IMR-90 (cell line): Measurements from ENCODE around the gene CYP26B1. TPM values are rescaled to one million over a fixed set of nuclear protein-coding genes. Genes with fewer than 3 reads are reported as not detected.

Experiments used
- ATAC-seq: fragments of 200-7000 bp; cut with Tn5 transposase; 2 replicates; pipeline ENCODE4 v1.9.1; 2020; ENCODE audit warnings: low read depth, mild to moderate bottlenecking, moderate library complexity
- BruUV-seq: library from RNA; stranded (reverse); fragments of 400-500 nt; replicated peaks from 2 replicates; lab custom pipeline; 2021; lab: Mats Ljungman, UMichigan
- CTCF ChIA-PET: fragments of 300-600 bp; formaldehyde crosslinking; extraction: SDS; loops from one replicate; lab custom pipeline; 2021; ENCODE audit warnings: antibody characterized with exemption; lab: Yijun Ruan, JAX
- POLR2A ChIA-PET: fragments of 300-600 bp; sonication (Branson Sonifier 250); formaldehyde crosslinking; loops from one replicate; lab custom pipeline; 2022; ENCODE audit warnings: antibody characterized with exemption; ENCODE audit not compliant: unreplicated experiment; lab: Charles Lee
- DNase-seq: peaks from one replicate; pipeline ENCODE4 v3.0.0; 2013
- H2AFZ ChIP-seq: replicated peaks from 2 replicates; pipeline ENCODE3; 2013; ENCODE audit warnings: low read length, mild to moderate bottlenecking; ENCODE audit not compliant: poor library complexity
- H2AK5ac ChIP-seq: 2 replicates; pipeline ENCODE4 v1.6.1; 2013; ENCODE audit warnings: low read depth, low read length, inconsistent platforms
- H2AK9ac ChIP-seq: replicated peaks from 2 replicates; pipeline ENCODE3; 2013; ENCODE audit warnings: mild to moderate bottlenecking, low read depth, low read length, moderate library complexity; ENCODE audit not compliant: poor library complexity
- H2BK120ac ChIP-seq: 2 replicates; pipeline ENCODE4 v1.6.1; 2013; ENCODE audit warnings: low read depth, low read length, inconsistent platforms
- H2BK15ac ChIP-seq: 3 replicates; pipeline ENCODE4 v1.6.1; 2013; ENCODE audit warnings: low read depth, low read length, inconsistent platforms
- H2BK20ac ChIP-seq: 2 replicates; pipeline ENCODE4 v1.6.1; 2013; ENCODE audit warnings: low read depth, mild to moderate bottlenecking, inconsistent platforms, low read length, moderate library complexity
- H2BK5ac ChIP-seq: 2 replicates; pipeline ENCODE4 v1.6.1; 2013; ENCODE audit warnings: mild to moderate bottlenecking, low read depth, low read length, inconsistent platforms; ENCODE audit not compliant: poor library complexity, severe bottlenecking
- H3K14ac ChIP-seq: replicated peaks from 2 replicates; pipeline ENCODE4 v1.6.1; 2013; ENCODE audit warnings: low read depth, low read length, inconsistent platforms
- H3K18ac ChIP-seq: 2 replicates; pipeline ENCODE4 v1.6.1; 2013; ENCODE audit warnings: low read depth, low read length, control low read depth
- H3K23ac ChIP-seq: 2 replicates; pipeline ENCODE4 v1.6.1; 2013; ENCODE audit warnings: low read depth, low read length, inconsistent platforms
- H3K27ac ChIP-seq: 2 replicates; pipeline ENCODE4 v1.5.1; 2013; ENCODE audit warnings: mild to moderate bottlenecking, control low read depth, low read length; ENCODE audit not compliant: insufficient read depth
- H3K27me3 ChIP-seq: 2 replicates; pipeline ENCODE4 v1.6.1; 2013; ENCODE audit warnings: low read length; ENCODE audit not compliant: control insufficient read depth, insufficient read depth
- H3K36me3 ChIP-seq: 2 replicates; pipeline ENCODE4 v1.6.1; 2013; ENCODE audit warnings: low read length, mixed read lengths; ENCODE audit not compliant: control insufficient read depth, insufficient read depth
- H3K4ac ChIP-seq: 2 replicates; pipeline ENCODE4 v1.6.1; 2013; ENCODE audit warnings: low read depth, low read length, inconsistent platforms
- H3K4me1 ChIP-seq: 2 replicates; pipeline ENCODE4 v1.6.1; 2013; ENCODE audit warnings: low read length, mixed read lengths; ENCODE audit not compliant: control insufficient read depth, insufficient read depth
- H3K4me2 ChIP-seq: 2 replicates; pipeline ENCODE4 v1.6.1; 2013; ENCODE audit warnings: low read depth, mild to moderate bottlenecking, control low read depth, low read length, moderate library complexity
- H3K4me3 ChIP-seq: 2 replicates; pipeline ENCODE4 v1.5.1; 2013; ENCODE audit warnings: low read depth, mild to moderate bottlenecking, control low read depth, low read length, moderate library complexity; ENCODE audit not compliant: insufficient read depth
- H3K56ac ChIP-seq: 2 replicates; pipeline ENCODE4 v1.6.1; 2013; ENCODE audit warnings: low read length, inconsistent platforms; ENCODE audit not compliant: insufficient read depth; ENCODE audit errors: extremely low read depth
- H3K79me1 ChIP-seq, 2 experiments: 2 replicates each; pipeline ENCODE4 v1.6.1; 2013; ENCODE audit warnings: low read length in 2 of 2, inconsistent platforms in 1 of 2, low read depth in 1 of 2
- H3K9ac ChIP-seq: 2 replicates; pipeline ENCODE4 v1.6.1; 2013; ENCODE audit warnings: low read depth, low read length, control low read depth
- H3K9me1 ChIP-seq: 2 replicates; pipeline ENCODE4 v1.6.1; 2013; ENCODE audit warnings: low read length, inconsistent platforms; ENCODE audit not compliant: insufficient read depth
- H3K9me3 ChIP-seq: 2 replicates; pipeline ENCODE4 v1.6.1; 2013; ENCODE audit warnings: low read length; ENCODE audit not compliant: control insufficient read depth, insufficient read depth
- H4K20me1 ChIP-seq: 2 replicates; pipeline ENCODE4 v1.6.1; 2013; ENCODE audit warnings: low read length, inconsistent platforms; ENCODE audit not compliant: insufficient read depth
- H4K5ac ChIP-seq: 2 replicates; pipeline ENCODE4 v1.6.1; 2013; ENCODE audit warnings: mild to moderate bottlenecking, low read depth, low read length, control low read depth
- H4K8ac ChIP-seq, 2 experiments: 2 replicates each; pipeline ENCODE4 v1.6.1; 2013; ENCODE audit warnings: low read depth in 2 of 2, low read length in 2 of 2, control low read depth in 1 of 2, inconsistent platforms in 1 of 2
- H4K91ac ChIP-seq: 2 replicates; pipeline ENCODE4 v1.6.1; 2013; ENCODE audit warnings: low read depth, low read length, inconsistent platforms; ENCODE audit not compliant: insufficient read depth
- BHLHE40 ChIP-seq: fragments of 150-350 bp; IDR thresholded peaks from 2 replicates; pipeline ENCODE4 v1.6.1; 2016; ENCODE audit warnings: mild to moderate bottlenecking, low read depth, low read length
- WGBS, 2 experiments: methylation state at CpG; one replicate each; pipeline versions ENCODE4 v1.1.5 to v1.1.7; 2013; ENCODE audit warnings: missing lambda C conversion rate in 2 of 2; ENCODE audit not compliant: insufficient read length in 1 of 2; ENCODE audit errors: extremely low coverage in 2 of 2; 5-methylcytosine and 5-hydroxymethylcytosine counted together
- dilution Hi-C: fragments of 300-500 bp; cut with HindIII; formaldehyde crosslinking; loops from one replicate; pipeline ENCODE4 v1.14.3; 2018; ENCODE audit warnings: low sequenced_read_pairs; ENCODE audit not compliant: unreplicated experiment
- in situ Hi-C: fragments of 300-500 bp; cut with MboI; formaldehyde crosslinking; loops from 3 replicates; pipeline ENCODE4 v1.14.3; 2019; ENCODE audit warnings: low sequenced_read_pairs, inconsistent platforms, mixed read lengths
- intact Hi-C: fragments of 100-400 bp; cut with micrococcal nuclease; formaldehyde crosslinking; loops from 2 replicates; pipeline ENCODE4 v1.10.0; 2022
- polyA plus RNA-seq, 3 experiments: library from polyadenylated mRNA; depleted of rRNA; stranded (reverse); fragments of >200 nt; gene quantifications; 2 replicates each; pipeline ENCODE4 v1.2.3, GENCODE V29; 2012; ENCODE audit warnings: low replicate concordance in 1 of 3
- total RNA-seq: library from RNA; depleted of rRNA; stranded (reverse); fragments of >200 nt; gene quantifications from 2 replicates; pipeline ENCODE4 v1.2.3, GENCODE V29; 2012

CYP26B1 gene
- total and polyA plus RNA-seq, 2 of the 4 experiments (the other 2 are of a cell fraction), result 0.02 TPM; not detected in 1

- dilution Hi-C loops (no loop called here), intact Hi-C loops (no loop called here)
Measured at GRCh38 chr2:72118386-72118785, 29.3 kb downstream of the CYP26B1 start.

More at GRCh38 chr2:72118386-72118785, 29.3 kb downstream of the CYP26B1 start:
- no peak overlapping the region for H3K23ac ChIP-seq
- ChIA-PET CTCF (interaction anchor here (1.5 kb wide), 1 partner anchor 195 kb away, joined by 3 read pairs; no protein-coding TSS in a partner anchor), POLR2A (no interaction called here)
- H4K91ac ChIP-seq, result no peak overlapping the region
- no peaks in the 10 kb centered on the region for H3K9me1 ChIP-seq
- no peak overlapping the region for H3K4me3 ChIP-seq
- H3K27ac ChIP-seq, result no peak overlapping the region
- in situ Hi-C loops, result no loop called here
- DNase-seq (no peak), ATAC-seq (no peak)
- peaks cover 11% of the 10 kb centered on the region for H3K27me3 ChIP-seq
- no peak overlapping the region for H3K4me2 ChIP-seq
- H2BK5ac ChIP-seq, result no peak overlapping the region
- TF ChIP-seq BHLHE40, result no peak
- H2AFZ ChIP-seq, result no peak overlapping the region
- no peak overlapping the region for H2BK15ac ChIP-seq
- no peak overlapping the region for H3K14ac ChIP-seq
- no peak overlapping the region for H4K8ac ChIP-seq
- WGBS, 2 experiments, result no CpG with 5 or more reads among the region's 6 CpGs
- no peaks in the 10 kb centered on the region for H3K36me3 ChIP-seq
- no TSS peak for BruUV-seq
- no peaks in the 10 kb centered on the region for H3K79me1 ChIP-seq
- H3K56ac ChIP-seq, result no peak overlapping the region
- H3K18ac ChIP-seq, result no peak overlapping the region
- H3K9me3 ChIP-seq, result no peaks in the 10 kb centered on the region
- H2AK5ac ChIP-seq, result no peak overlapping the region
- H3K4me1 ChIP-seq, result peaks cover 11% of the 10 kb centered on the region; the same call in 1 of the 2 replicates
- no peak overlapping the region for H2BK20ac ChIP-seq
- no peak overlapping the region for H3K9ac ChIP-seq
- H4K20me1 ChIP-seq, result no peaks in the 10 kb centered on the region
- H4K5ac ChIP-seq, result no peak overlapping the region
- H2AK9ac ChIP-seq, result no peak overlapping the region
- no peak overlapping the region for H2BK120ac ChIP-seq
- no peak overlapping the region for H3K4ac ChIP-seq
